Neural cell (in vitro differentiated cells): ENCODE measurements around the gene PIGL.

Source experiments
- EP300 ChIP-seq: fragments of 450-650 bp; conservative IDR thresholded peaks from 2 replicates; pipeline ENCODE4 v1.6.1; 2014; ENCODE audit warnings: antibody characterized with exemption, mild to moderate bottlenecking, moderate library complexity; ENCODE audit not compliant: poor library complexity, severe bottlenecking
- EZH2 ChIP-seq: fragments of 200-600, 300-800 bp; shearing (Covaris generic), sonication (generic); IDR thresholded peaks from 2 replicates; pipeline ENCODE4 v1.6.1; 2014; ENCODE audit warnings: antibody characterized with exemption, low read length, borderline replicate concordance, mild to moderate bottlenecking; ENCODE audit not compliant: insufficient read depth, poor library complexity, severe bottlenecking
- POLR2AphosphoS5 ChIP-seq: IDR thresholded peaks from 2 replicates; pipeline ENCODE4 v1.6.1; 2012
- SMC3 ChIP-seq: fragments of 450-650 bp; conservative IDR thresholded peaks from 2 replicates; pipeline ENCODE4 v1.6.1; 2014; ENCODE audit warnings: antibody characterized with exemption, mild to moderate bottlenecking, moderate library complexity; ENCODE audit not compliant: poor library complexity
- TF ChIP-seq, protein P1 (sequence below): fragments of 450-650 bp; IDR thresholded peaks from 2 replicates; pipeline ENCODE4 v1.5.1; 2014; ENCODE audit warnings: antibody characterized with exemption, mild to moderate bottlenecking, moderate library complexity; ENCODE audit not compliant: poor library complexity, severe bottlenecking

DNA sequence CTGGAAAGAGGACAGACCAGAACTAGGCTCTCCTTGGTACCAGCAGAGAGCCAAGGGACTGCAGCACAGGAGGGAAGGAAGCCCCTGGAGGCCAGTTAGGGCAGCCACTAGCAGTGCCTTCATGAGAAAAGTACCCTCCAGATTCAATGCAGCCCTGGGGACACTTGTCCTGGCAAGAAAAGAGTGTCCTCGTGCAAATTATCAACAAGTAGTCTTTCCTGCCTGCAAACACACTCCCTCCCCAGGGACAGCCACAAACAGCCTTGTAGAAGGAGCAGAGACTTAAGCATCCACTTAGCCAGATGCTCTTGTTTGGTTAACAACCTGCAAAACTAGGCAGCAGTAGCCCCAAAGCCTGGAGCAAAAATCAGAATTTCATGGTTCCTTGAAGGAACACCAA, 112.0 kb downstream of the PIGL start:
- TF ChIP-seq, protein P1, sequence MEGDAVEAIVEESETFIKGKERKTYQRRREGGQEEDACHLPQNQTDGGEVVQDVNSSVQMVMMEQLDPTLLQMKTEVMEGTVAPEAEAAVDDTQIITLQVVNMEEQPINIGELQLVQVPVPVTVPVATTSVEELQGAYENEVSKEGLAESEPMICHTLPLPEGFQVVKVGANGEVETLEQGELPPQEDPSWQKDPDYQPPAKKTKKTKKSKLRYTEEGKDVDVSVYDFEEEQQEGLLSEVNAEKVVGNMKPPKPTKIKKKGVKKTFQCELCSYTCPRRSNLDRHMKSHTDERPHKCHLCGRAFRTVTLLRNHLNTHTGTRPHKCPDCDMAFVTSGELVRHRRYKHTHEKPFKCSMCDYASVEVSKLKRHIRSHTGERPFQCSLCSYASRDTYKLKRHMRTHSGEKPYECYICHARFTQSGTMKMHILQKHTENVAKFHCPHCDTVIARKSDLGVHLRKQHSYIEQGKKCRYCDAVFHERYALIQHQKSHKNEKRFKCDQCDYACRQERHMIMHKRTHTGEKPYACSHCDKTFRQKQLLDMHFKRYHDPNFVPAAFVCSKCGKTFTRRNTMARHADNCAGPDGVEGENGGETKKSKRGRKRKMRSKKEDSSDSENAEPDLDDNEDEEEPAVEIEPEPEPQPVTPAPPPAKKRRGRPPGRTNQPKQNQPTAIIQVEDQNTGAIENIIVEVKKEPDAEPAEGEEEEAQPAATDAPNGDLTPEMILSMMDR, result no peak
- no peak for TF ChIP-seq EZH2
- no peak for TF ChIP-seq SMC3
- TF ChIP-seq POLR2AphosphoS5, result no peak
- no peak for TF ChIP-seq EP300
